ENCODE results near the gene ASB6. TPM values are rescaled to one million over a fixed set of nuclear protein-coding genes. Genes with fewer than 3 reads are reported as not detected.

The ASB6 gene
- total RNA-seq, 4 donors from 2014 or later: 14.5 to 35.4 (median 16.3) TPM

- ATAC-seq (ENCODE audit: low FRiP score): no peak
- no peak for TF ChIP-seq CTCF (IDR thresholded peaks at IDR 0.05)
- no peak for DNase-seq (ENCODE audit: low spot score)
Observed at GRCh38 chr9:129635099-129636065, 6.6 kb downstream of the ASB6 start.

DNA sequence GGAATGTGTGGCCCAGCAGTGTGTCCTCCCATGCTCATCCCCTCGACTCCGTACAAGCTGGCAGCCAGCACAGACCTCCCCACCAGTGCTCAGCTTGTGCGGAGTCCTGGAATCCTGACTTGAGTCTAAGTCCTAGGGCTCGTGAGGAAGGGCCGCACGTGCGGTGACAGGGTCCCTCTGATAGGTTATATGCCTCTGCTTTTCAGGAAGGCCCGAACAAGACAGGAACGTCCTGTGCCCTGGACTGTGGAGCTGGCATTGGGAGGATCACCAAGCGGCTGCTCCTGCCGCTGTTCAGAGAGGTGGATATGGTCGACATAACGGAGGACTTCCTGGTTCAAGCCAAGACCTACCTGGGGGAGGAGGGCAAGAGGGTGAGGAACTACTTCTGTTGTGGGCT, 8.1 kb downstream of the ASB6 start:
- ATAC-seq (ENCODE audit: low FRiP score): no peak
- no peak for DNase-seq (ENCODE audit: low spot score)
- no peak for TF ChIP-seq CTCF (IDR thresholded peaks at IDR 0.05)

- TF ChIP-seq CTCF (IDR thresholded peaks at IDR 0.05): no peak
- no peak for DNase-seq (ENCODE audit: low spot score)
- ATAC-seq (ENCODE audit: low FRiP score): no peak
Observed at GRCh38 chr9:129633207-129633606, 8.7 kb downstream of the ASB6 start.

GRCh38 chr9:129632460-129632859, 9.5 kb downstream of the ASB6 start:
- ATAC-seq (ENCODE audit: low FRiP score): no peak
- DNase-seq (ENCODE audit: low spot score): no peak
- no peak for TF ChIP-seq CTCF (IDR thresholded peaks at IDR 0.05)

DNA sequence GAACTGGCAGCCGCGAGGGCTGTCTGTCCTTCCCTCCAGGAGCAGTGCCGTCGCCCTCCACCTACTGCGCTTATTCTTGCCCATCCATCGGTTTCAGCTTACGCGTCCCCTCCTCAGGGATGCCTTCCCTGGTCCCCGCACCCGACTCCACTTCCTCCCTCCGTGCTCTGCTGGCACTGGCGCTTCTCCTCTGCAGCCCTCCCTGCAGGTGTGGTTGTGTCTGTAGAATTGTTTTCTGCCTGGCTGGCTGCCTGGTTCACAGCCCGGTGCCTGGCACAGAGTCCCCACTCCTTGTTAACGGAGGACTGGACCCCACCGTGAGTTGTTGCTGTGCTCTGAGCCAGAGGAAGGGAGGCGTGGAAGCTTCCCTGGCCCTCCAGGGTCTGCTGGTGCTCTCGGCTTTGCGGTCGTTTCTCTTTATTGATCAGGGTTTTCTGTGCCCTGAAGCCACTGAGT, 10.2 kb downstream of the ASB6 start:
- DNase-seq (ENCODE audit: low spot score): no peak
- no peak for TF ChIP-seq CTCF (IDR thresholded peaks at IDR 0.05)
- no peak for ATAC-seq (ENCODE audit: low FRiP score)

- no peak for ATAC-seq (ENCODE audit: low FRiP score)
- DNase-seq (ENCODE audit: low spot score): no peak
- TF ChIP-seq CTCF (IDR thresholded peaks at IDR 0.05): no peak
Observed at GRCh38 chr9:129630967-129631673, 10.8 kb downstream of the ASB6 start.
